GM18498 (cell line): ENCODE data around the gene APBB1.

ENCODE experiments used
- ATAC-seq: cut with Tn5 transposase; IDR thresholded peaks from one replicate; pipeline ENCODE4 v1.9.1; 2021; ENCODE audit warnings: mild to moderate bottlenecking, moderate library complexity; ENCODE audit not compliant: unreplicated experiment

APBB1 gene

GRCh38 chr11:6417907-6418556, 862 bp downstream of the APBB1 start:
- no peak for ATAC-seq

- ATAC-seq = no peak
These were observed 3.1 kb downstream of the APBB1 start for GRCh38 chr11:6415797-6416196.

- peak; percentile 44 for ATAC-seq
These were observed 4.0 kb downstream of the APBB1 start for GRCh38 chr11:6414874-6415328.

GRCh38 chr11:6413791-6414201, 5.1 kb downstream of the APBB1 start:
- ATAC-seq = no peak

- ATAC-seq = no peak
These were observed 7.3 kb downstream of the APBB1 start for GRCh38 chr11:6411594-6412031.

- ATAC-seq = no peak
These were observed 8.0 kb downstream of the APBB1 start for GRCh38 chr11:6410695-6411430.

- ATAC-seq = no peak
These were observed 12.5 kb downstream of the APBB1 start for GRCh38 chr11:6406370-6406769.

GRCh38 chr11:6405846-6406245, 13.0 kb downstream of the APBB1 start:
- ATAC-seq = no peak

- no peak for ATAC-seq
These were observed 13.7 kb downstream of the APBB1 start for GRCh38 chr11:6405052-6405667.

GRCh38 chr11:6404342-6405051, 14.4 kb downstream of the APBB1 start:
- no peak for ATAC-seq

- ATAC-seq = no peak
These were observed 15.4 kb downstream of the APBB1 start for GRCh38 chr11:6403539-6403938.

GRCh38 chr11:6402561-6402981, 16.3 kb downstream of the APBB1 start:
- peak; percentile 87 for ATAC-seq

- ATAC-seq = peak; percentile 46
These were observed 16.8 kb downstream of the APBB1 start for GRCh38 chr11:6402061-6402470.

- ATAC-seq = no peak
These were observed 17.4 kb downstream of the APBB1 start for GRCh38 chr11:6401464-6401863.

- ATAC-seq = no peak
These were observed 18.2 kb downstream of the APBB1 start for GRCh38 chr11:6400431-6401345.

GRCh38 chr11:6397636-6398035, 21.3 kb downstream of the APBB1 start:
- ATAC-seq = no peak

- ATAC-seq = no peak
These were observed 21.7 kb downstream of the APBB1 start for GRCh38 chr11:6397156-6397555.

GRCh38 chr11:6395470-6396060, 23.3 kb downstream of the APBB1 start:
- ATAC-seq = no peak

- no peak for ATAC-seq
These were observed 24.8 kb downstream of the APBB1 start for GRCh38 chr11:6393989-6394670.
